ENCODE measurements around the gene ST6GALNAC5.
"Not testable (repeated sequence)": the region's sequence is repeated elsewhere in the genome, so short reads cannot be mapped to it uniquely, and the experiment has no call there.

The ST6GALNAC5 gene

DNA sequence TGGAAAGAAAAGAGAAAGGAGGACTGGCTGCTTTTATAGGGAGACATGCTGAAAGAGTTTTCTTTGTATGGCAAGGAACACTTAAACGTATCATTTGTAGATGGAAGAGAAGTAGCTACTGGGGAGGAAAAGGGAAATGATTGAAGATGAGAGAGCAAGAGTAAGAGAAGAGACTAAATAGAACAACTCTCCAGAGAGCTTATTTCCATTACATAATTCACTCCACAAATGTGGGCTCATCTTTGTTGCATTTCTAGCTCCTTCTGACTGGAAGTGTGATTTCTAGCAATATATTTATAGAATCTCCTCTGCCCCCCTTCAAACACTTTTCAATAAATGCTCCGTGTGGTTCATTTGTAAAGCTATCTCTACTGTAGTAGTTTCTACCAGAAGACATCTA lies 71.0 kb downstream of the ST6GALNAC5 start:
- no peak for DNase-seq (ENCODE audit: low read depth)

- DNase-seq (ENCODE audit: low read depth) = no peak
These were observed 72.0 kb downstream of the ST6GALNAC5 start for GRCh38 chr1:76939050-76939816.

DNA sequence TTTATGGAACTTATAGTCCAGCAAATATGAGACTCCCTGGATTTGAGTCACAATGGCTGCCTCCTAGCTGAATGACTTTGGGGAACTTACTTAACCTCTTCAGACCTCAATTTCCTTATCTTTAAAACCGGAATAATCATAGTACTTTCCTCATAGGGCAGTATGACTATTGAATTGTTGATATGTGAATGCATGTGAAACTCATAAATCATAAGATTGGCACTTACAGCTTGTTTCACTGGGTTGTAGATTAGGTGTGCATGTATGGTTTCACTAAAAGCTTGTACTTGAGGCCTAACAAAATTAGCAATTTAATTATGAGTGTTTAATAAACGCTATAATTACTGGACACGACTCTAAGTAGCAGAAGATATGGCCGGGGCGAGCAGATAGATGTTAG lies 72.5 kb downstream of the ST6GALNAC5 start:
- no peak for DNase-seq (ENCODE audit: low read depth)

GRCh38 chr1:76940571-76941335 lies 73.5 kb downstream of the ST6GALNAC5 start:
- DNase-seq (ENCODE audit: low read depth) = no peak

DNA sequence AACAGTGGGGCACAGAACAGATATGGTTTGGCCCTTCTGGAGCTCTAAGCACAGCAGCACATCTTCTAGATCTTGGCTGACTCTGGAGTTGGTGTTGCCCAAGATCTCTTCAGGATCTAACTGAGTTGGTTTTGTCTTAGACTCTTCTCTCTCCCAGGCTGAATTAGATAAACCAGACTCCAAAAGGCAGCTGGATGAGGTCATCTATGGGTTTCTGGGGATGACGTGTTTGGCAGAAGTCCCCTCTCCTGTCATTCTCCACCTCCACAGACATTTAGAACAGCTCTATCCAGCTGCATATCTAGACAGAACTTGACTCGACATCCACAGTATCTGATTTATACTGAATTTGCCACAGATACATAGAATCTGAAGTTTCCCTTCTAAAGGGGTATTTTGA lies 75.3 kb downstream of the ST6GALNAC5 start:
- no peak for DNase-seq (ENCODE audit: low read depth)

GRCh38 chr1:76944942-76945341 lies 77.7 kb downstream of the ST6GALNAC5 start:
- no peak for DNase-seq (ENCODE audit: low read depth)

DNA sequence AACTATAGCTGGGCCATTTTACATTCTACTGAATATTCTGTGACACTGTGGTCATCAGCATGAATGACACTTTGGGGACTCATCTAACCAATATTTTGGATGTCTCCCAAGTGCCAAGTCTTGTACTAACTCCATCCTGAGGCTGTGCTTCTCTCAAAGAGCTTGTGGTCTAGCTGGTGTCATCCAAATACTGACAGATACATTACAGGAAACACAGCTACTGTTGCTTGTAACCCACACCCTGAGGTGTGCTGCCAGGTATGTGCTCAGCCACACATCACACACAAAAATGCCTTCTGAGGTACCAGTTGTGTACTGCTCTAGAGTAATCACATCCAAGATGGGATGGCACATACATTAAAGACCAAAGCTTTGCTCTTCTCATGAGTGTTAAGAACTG lies 81.6 kb downstream of the ST6GALNAC5 start:
- no peak for DNase-seq (ENCODE audit: low read depth)

- DNase-seq (ENCODE audit: low read depth) = no peak
These were observed 82.2 kb downstream of the ST6GALNAC5 start for GRCh38 chr1:76949503-76949902.

- no peak for DNase-seq (ENCODE audit: low read depth)
These were observed 83.0 kb downstream of the ST6GALNAC5 start for GRCh38 chr1:76950306-76950705.

GRCh38 chr1:76951153-76951552 lies 83.9 kb downstream of the ST6GALNAC5 start:
- DNase-seq (ENCODE audit: low read depth) = no peak

GRCh38 chr1:76955652-76956051 lies 88.4 kb downstream of the ST6GALNAC5 start:
- DNase-seq (ENCODE audit: low read depth) = no peak

GRCh38 chr1:76957961-76958360 lies 90.7 kb downstream of the ST6GALNAC5 start:
- DNase-seq (ENCODE audit: low read depth) = no peak

DNA sequence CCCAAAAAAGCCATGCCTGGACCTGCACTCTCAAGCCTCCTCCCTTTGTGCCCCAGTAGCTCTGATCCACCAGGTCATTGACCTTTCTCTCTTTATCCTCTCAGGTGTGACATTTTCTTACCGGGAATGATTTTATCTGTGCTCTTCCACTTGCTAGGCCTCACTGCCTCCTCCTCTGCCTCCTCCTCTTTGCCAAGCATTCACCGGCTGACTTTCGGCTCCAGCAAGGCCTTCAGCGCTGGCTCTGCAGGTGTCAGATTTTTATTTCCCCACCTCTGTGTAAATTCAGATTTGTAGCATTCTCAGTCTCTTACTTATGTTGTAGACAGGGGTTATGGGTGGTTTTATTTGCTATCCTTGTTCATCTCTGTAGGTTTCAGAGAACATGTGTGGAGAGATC lies 91.5 kb downstream of the ST6GALNAC5 start:
- no peak for DNase-seq (ENCODE audit: low read depth)

- DNase-seq (ENCODE audit: low read depth) = no peak
These were observed 92.3 kb downstream of the ST6GALNAC5 start for GRCh38 chr1:76959556-76959955.

DNA sequence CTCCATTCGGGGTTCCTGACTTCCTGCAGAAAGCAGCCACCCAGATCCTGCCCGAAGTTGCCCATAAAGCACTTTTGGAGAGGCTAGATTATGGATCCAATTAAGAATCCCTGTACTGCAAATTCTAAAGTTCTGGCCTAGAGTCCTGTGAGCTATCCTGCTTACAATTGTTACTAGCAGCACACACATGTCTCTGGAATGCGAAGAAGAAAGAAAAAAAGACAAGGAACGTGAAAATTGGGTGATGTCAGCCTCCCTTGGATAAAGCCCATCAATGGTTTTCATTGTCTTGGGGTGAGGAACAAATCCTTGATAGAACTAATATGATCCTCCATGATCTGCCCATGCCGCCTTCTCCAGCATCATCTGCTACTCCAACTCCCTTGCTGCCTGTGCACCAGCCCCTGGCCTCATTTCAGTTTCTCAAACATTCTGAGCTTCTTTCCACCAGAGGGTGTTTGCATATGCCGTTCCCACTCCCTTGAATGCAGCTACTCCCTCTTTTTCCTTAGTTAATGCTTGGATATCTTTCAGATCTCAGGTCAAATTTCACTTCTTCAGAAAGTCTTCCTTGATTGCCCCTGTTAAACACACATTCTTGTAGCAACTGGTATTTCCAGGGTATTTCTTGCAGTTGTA lies 94.0 kb downstream of the ST6GALNAC5 start:
- DNase-seq (ENCODE audit: low read depth) = no peak

- DNase-seq (ENCODE audit: low read depth) = no peak
These were observed 94.5 kb downstream of the ST6GALNAC5 start for GRCh38 chr1:76961820-76962207.

DNA sequence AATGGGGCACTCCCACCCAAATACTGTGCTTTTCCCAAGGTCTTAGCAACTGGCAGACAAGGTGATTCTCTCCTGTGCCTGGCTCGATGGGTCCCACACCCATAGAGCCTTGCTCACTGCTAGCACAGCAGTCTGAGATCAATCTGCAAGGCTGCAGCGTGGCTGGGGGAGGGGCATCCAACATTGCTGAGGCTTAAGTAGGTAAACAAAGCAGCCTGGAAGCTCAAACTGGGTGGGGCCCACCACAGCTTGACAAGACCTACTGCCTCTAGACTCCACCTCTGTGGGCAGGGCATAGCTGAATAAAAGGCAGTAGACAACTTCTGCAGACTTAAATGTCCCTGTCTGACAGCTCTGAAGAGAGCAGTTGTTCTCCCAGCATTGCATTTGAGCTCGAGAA lies 114.0 kb downstream of the ST6GALNAC5 start:
- DNase-seq (ENCODE audit: low read depth) = not testable (repeated sequence)

DNA sequence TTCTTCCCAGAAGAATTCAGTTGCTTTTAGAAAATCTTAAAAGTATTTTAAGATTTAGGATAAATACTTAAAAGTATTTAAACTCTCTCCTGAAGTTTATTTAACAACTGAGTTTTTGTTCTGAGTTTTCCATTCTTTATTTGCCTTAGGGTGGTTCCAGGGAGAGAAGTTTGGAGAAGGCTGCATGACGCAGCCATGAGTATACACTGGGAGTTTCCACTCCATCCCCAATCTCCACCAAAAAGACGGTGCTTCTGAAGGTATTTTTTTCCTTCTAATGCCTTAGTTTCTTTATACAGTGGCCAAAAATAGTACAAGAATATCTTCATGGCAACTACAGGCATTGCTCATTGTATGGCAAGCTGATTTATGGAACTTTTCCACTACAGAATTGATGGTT lies 122.7 kb downstream of the ST6GALNAC5 start:
- no peak for DNase-seq (ENCODE audit: low read depth)

DNA sequence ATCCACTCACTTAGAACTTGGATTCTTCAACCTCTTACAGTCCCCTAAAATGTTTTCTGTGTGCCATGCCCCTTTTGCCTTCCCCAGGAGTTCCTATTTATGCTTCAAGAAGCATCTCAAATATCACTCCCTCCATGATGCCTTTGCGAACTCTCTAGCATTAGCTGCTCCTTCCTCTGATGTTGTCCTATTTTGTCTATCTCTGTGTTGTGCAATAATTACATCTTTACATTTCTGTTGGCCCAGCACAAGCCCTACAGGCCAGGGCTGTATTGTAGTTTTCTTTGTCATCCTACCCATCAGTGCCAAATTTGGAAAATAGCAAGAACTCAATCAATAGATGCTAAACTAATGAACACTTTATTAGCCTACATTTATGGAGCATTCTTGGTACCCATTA lies 125.8 kb downstream of the ST6GALNAC5 start:
- DNase-seq (ENCODE audit: low read depth) = no peak

GRCh38 chr1:76998582-76999223 lies 131.4 kb downstream of the ST6GALNAC5 start:
- DNase-seq (ENCODE audit: low read depth) = no peak

GRCh38 chr1:77007675-77008074 lies 140.4 kb downstream of the ST6GALNAC5 start:
- no peak for DNase-seq (ENCODE audit: low read depth)

DNA sequence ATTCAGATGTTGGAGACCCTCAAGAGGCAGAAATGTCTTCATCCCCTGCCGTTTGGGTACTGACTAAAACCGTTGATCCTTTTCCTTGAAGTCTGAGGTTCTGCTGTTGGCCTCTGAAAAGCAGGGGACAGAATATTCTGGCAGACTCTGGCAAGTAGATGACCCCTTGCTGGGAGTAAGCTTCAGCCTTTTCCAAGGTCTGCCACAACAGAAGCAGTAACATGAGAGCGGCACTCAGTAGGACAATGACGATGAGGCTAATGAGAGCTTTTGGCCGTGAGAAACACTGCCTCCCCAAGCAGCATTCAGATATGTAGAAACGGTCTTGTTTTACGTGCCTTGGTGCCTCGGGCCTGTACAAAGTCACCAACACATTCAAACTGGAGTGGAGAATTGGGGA lies 143.7 kb downstream of the ST6GALNAC5 start:
- no peak for DNase-seq (ENCODE audit: low read depth)

Measured in T follicular helper cell (primary cell).